ENCODE results near the gene HIBADH.

DNA sequence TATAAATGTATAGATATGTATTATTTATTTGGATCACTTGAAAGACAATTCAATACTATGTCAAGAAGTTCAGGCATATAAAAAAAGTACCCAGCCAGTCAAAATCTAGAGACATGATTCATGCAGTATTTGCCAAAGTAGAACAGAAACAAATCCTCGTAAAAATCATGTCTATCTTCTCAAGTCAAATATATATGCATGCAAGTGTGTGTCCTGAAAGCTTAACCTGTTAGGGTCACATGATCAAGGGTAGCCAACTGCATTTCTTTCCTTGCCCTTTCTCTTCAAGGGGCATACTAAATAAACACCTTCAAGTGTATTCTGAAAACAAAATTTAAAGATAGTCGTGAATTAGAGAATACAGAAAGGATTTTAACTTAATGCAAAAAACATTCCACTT, 107.0 kb downstream of the HIBADH start:
- TF ChIP-seq CTCF (IDR thresholded peaks at IDR 0.05) (no peak), POLR2A (IDR thresholded peaks at IDR 0.05) (no peak)
